BJ (cell line): ENCODE results near the gene GPATCH1. TPM values are rescaled to one million over a fixed set of nuclear protein-coding genes. Genes with fewer than 3 reads are reported as not detected.

Source experiments
- CTCF ChIA-PET: fragments of 350-600 bp; formaldehyde crosslinking; extraction: SDS; loops from one replicate; lab custom pipeline; 2021; ENCODE audit warnings: antibody characterized with exemption, inconsistent platforms; lab: Yijun Ruan, JAX
- POLR2A ChIA-PET: fragments of 300-600 bp; sonication (Branson Sonifier 250); formaldehyde crosslinking; extraction: SDS; loops from one replicate; lab custom pipeline; 2021; ENCODE audit warnings: antibody characterized with exemption; lab: Charles Lee
- DNase-seq: peaks from one replicate; pipeline ENCODE4 v3.0.0-alpha.2; 2011; ENCODE audit warnings: low read depth
- H3K27me3 ChIP-seq: 2 replicates; pipeline ENCODE4 v1.6.0; 2011; ENCODE audit warnings: low read length; ENCODE audit not compliant: control insufficient read depth, insufficient read depth
- H3K36me3 ChIP-seq: 2 replicates; pipeline ENCODE4 v1.5.1; 2011; ENCODE audit warnings: low read length; ENCODE audit not compliant: control insufficient read depth, insufficient read depth
- H3K4me3 ChIP-seq: 2 replicates; pipeline ENCODE4 v1.5.1; 2011; ENCODE audit warnings: low read depth, mild to moderate bottlenecking, control low read depth, low read length
- polyA plus RNA-seq: library from polyadenylated mRNA; depleted of rRNA; stranded (reverse); fragments of >200 nt; gene quantifications from 2 replicates; pipeline ENCODE4 v1.2.3, GENCODE V29; 2011
- TF ChIP-seq, protein P1 (sequence below): IDR thresholded peaks from 2 replicates; pipeline ENCODE4 v1.5.1; 2011; ENCODE audit warnings: low read depth, mild to moderate bottlenecking, control low read depth, inconsistent platforms, low read length, moderate library complexity; ENCODE audit not compliant: insufficient read depth

Gene GPATCH1
- polyA plus RNA-seq, 1 experiment: 8.7 TPM

DNA sequence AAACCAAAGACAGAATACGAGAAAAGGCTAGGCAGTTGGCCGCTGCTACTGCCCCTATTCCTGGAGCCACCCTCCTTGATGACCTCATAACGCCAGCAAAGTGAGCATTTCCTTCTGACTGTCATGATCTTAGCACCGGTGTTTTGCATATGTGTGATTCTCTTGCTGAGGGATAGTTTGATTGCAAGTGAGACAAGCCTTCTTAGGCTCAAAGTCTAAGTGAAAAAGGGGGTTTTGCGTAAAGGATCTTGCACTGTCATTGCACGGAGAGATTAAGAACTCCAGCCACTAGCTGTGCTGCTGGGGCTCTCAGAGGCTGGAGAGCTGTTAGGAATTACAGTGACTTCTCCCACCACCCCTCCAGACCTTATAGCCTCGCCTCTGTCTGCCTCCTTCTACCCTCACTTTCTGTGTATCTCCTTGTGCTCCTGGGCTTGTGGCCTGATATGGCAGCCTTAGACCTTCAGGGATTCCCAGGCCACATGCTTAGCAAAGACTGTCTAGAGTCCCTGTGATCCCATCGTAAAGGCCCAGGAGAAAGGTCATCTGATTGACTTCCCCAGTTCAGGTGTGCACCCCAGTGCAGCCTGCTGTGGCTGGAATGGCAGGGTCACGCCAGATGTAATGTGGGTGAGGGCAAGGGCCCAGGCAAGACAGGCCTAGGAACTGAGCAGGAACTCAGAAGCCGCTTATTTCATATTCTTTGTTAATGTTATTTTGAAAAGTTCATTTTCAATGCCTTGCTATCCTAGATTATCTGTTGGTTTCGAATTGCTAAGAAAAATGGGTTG, 12.6 kb downstream of the GPATCH1 start:
- POLR2A ChIA-PET: no interaction called here
- H3K36me3 ChIP-seq: peaks cover 20% of the 10 kb centered on the region
- no peaks in the 10 kb centered on the region for H3K27me3 ChIP-seq
- TF ChIP-seq, protein P1, sequence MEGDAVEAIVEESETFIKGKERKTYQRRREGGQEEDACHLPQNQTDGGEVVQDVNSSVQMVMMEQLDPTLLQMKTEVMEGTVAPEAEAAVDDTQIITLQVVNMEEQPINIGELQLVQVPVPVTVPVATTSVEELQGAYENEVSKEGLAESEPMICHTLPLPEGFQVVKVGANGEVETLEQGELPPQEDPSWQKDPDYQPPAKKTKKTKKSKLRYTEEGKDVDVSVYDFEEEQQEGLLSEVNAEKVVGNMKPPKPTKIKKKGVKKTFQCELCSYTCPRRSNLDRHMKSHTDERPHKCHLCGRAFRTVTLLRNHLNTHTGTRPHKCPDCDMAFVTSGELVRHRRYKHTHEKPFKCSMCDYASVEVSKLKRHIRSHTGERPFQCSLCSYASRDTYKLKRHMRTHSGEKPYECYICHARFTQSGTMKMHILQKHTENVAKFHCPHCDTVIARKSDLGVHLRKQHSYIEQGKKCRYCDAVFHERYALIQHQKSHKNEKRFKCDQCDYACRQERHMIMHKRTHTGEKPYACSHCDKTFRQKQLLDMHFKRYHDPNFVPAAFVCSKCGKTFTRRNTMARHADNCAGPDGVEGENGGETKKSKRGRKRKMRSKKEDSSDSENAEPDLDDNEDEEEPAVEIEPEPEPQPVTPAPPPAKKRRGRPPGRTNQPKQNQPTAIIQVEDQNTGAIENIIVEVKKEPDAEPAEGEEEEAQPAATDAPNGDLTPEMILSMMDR: no peak
- CTCF ChIA-PET: no interaction called here
- DNase-seq: no peak
- no peak overlapping the region for H3K4me3 ChIP-seq

DNA sequence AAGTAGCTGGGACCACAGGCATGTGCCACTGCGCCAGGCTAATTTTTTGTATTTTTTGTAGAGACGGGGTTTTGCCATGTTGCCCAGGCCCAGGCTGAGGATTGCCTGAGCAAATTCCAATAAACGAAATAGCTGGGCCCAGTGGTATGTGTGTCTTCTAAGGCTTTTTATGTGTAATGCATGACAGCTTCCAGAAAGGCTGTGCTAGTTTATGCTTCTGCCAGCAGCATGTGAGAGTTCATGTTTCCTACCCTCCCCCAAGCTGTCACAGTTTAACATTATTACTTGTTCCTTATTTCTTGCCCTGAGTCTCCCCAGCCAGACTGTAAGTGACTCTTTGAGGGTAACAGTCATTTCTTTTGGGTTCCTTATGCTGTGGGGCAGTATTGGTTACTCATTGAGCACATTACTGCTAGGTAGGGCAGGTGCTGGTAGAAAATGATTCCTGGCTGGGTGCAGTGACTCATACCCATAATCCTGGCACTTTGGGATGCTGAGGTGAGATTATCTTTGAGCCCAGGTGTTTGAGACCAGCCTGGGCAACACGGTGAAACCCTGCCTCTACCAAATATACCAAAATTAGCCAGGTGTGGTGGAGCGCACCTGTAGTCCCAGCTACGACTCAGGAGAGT, 13.6 kb downstream of the GPATCH1 start:
- Histone ChIP-seq H3K27me3 (no peaks in the 10 kb centered on the region), H3K4me3 (no peak overlapping the region), H3K36me3 (peaks cover 20% of the 10 kb centered on the region)
- TF ChIP-seq, protein P1: no peak
- ChIA-PET CTCF (no interaction called here), POLR2A (no interaction called here)
- DNase-seq: no peak

DNA sequence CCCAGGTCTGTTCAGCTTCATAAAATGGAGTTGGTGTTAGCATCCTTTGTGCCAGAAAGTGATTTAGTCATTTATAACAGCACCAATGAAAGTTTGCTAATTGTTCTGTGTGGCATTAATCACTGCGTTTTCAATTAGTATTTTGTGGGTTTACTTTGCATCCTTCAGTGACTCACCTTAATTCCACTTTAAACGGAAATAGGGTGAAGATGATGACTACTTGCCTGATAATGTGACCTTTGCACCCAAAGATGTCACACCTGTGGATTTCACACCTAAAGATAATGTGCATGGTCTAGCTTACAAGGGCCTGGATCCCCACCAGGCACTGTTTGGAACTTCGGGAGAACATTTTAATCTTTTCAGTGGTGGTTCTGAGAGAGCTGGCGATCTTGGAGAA, 15.0 kb downstream of the GPATCH1 start:
- ChIA-PET CTCF (no interaction called here), POLR2A (no interaction called here)
- Histone ChIP-seq H3K36me3 (peaks cover 19% of the 10 kb centered on the region), H3K4me3 (no peak overlapping the region), H3K27me3 (no peaks in the 10 kb centered on the region)
- TF ChIP-seq, protein P1: no peak
- DNase-seq: no peak

DNA sequence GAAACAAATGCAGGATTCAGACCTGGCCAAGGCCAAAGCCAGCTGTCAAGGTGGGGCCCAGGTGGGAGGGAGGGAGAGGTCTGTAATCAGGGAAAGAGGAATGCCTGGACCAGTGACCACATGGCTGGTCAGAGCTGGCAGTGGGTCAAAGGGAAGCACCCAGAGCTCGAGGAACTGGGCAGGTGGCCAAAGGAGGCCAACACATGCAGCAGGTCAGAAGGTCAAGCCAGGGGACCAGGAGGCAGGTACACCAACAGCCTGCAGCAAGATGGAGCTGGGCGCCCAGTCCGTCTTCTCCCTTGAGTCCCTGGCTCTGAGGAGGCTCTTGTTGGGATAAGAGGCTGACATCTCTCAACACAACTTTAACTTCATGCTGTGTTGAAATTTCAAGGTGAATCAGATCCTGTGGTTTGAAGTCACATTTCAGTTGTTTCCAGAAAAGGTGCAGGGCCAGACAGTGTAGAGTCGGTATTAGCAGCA, 17.1 kb downstream of the GPATCH1 start:
- H3K36me3 ChIP-seq: peaks cover 19% of the 10 kb centered on the region
- no peaks in the 10 kb centered on the region for H3K27me3 ChIP-seq
- ChIA-PET POLR2A (no interaction called here), CTCF (interaction anchor here (1.4 kb wide), 1 partner anchor 21 kb away, joined by 3 read pairs; no protein-coding TSS in a partner anchor)
- no peak overlapping the region for H3K4me3 ChIP-seq
- TF ChIP-seq, protein P1: no peak
- DNase-seq: no peak

DNA sequence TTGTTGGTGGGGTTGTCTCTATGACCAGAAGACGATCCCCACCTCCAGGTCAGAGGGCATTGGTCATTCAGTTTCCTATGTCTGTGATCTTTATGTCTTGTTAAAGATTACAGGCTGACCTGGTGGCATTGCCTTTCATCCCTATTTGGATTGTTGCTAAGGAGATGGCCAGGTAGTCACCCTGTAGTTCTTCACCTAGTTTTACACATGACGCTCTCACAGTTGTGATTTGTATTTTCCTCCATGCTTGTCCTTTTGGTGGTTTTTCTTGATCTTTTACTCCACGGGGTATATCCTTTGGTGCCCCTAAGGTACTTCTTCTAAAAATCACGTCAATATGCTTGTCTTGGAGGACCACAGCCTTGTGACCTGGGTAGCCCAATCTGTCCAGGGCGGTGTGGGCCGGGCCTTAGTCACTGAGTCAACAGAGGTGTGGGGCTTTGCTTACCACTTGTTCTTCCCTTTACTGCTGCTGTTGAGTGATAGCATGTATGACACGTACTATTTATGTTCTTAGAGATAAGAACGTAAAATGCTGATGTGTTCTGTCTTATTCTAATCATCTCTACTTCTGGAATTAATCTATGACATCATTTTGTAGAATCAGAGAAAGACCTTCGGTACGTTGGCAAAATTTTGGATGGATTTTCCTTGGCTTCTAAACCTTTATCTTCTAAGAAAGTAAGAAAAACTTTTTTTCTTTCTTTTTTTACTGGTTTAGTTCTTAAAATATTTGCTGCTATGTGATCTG, 20.1 kb downstream of the GPATCH1 start:
- Histone ChIP-seq H3K4me3 (no peak overlapping the region), H3K27me3 (no peaks in the 10 kb centered on the region), H3K36me3 (peaks cover 16% of the 10 kb centered on the region)
- POLR2A ChIA-PET: no interaction called here
- CTCF ChIA-PET: interaction anchor here (1.0 to 1.2 kb wide), 2 partner anchors 43 to 83 kb away, joined by 3 read pairs; no protein-coding TSS in a partner anchor
- TF ChIP-seq, protein P1: no peak
- no peak for DNase-seq
